ENCODE measurements around the gene NRL. TPM values are rescaled to one million over a fixed set of nuclear protein-coding genes. Genes with fewer than 3 reads are reported as not detected.
A peak's percentile ranks its signal among the peaks of the same experiment; 100 is the strongest.

NRL gene
- total and polyA plus RNA-seq, 4 donors = 1.5 to 3.2 (median 2.8) TPM

DNA sequence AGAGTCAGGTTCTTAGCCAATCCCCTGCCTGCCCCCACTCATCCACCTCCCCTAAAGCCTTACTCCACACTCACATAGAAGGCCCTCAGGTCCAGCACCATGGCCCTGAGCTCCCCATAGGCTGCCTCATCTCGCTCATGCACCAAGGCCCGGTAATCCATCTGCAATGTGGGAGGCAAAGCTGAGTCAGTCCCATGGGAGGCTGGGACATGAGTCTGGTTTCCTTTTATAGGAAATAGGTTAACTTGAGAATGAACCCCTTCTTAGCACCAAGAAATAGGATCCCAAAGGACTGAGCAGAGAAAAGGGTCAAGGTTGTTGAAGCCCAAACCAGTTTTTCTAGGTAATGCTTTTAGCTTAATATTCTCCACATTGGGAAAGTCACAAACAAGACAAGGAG, 28.8 kb upstream of the NRL start:
- Histone ChIP-seq H3K4me3 (ENCODE audit: low read depth in 1 of 3, low read length in 3 of 3) (no peak overlapping the region), H3K9me3 (ENCODE audit: control insufficient read depth in 4 of 4, low read length in 3 of 4) (no peaks in the 10 kb centered on the region), H3K27ac (ENCODE audit: low read depth in 1 of 2, low read length in 2 of 2) (no peak overlapping the region), H3K9ac (ENCODE audit: low read depth in 1 of 2, low read length in 2 of 2) (no peak overlapping the region), H3K27me3 (ENCODE audit: control insufficient read depth in 4 of 4, insufficient read depth in 4 of 4, low read length in 3 of 4) (no peaks in the 10 kb centered on the region), H3K36me3 (ENCODE audit: control insufficient read depth in 4 of 4, insufficient read depth in 3 of 4, low read depth in 1 of 4, low read length in 3 of 4) (peaks cover 3 to 15% (median 10%) of the 10 kb centered on the region in 4 donors), H3K4me1 (ENCODE audit: control insufficient read depth in 4 of 4, insufficient read depth in 4 of 4, low read length in 3 of 4) (peaks cover 3 to 52% (median 31%) of the 10 kb centered on the region in 4 donors)
- WGBS = 93% methylated on average over 2 of the region's 2 CpGs
- TF ChIP-seq EGR1 (IDR thresholded peaks at IDR 0.05; ENCODE audit: low read depth in 2 of 2) = no peak
- TF ChIP-seq, protein P1, sequence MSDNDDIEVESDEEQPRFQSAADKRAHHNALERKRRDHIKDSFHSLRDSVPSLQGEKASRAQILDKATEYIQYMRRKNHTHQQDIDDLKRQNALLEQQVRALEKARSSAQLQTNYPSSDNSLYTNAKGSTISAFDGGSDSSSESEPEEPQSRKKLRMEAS (IDR thresholded peaks at IDR 0.05) = no peak
- TF ChIP-seq YY1 (IDR thresholded peaks at IDR 0.05) = no peak
- TF ChIP-seq HNF4G (IDR thresholded peaks at IDR 0.05) = no peak
- no peak for TF ChIP-seq TAF1 (conservative IDR thresholded peaks at IDR 0.05)
- TF ChIP-seq RAD21 (IDR thresholded peaks at IDR 0.05) = no peak
- no peak for TF ChIP-seq HNF4A (conservative IDR thresholded peaks at IDR 0.05)
- TF ChIP-seq GABPA (IDR thresholded peaks at IDR 0.05 in 1 of 2, conservative IDR thresholded peaks at IDR 0.05 in 1 of 2) = no peak
- TF ChIP-seq JUND (IDR thresholded peaks at IDR 0.05) = no peak
- DNase-seq (ENCODE audit: low spot score) = no peak

DNA sequence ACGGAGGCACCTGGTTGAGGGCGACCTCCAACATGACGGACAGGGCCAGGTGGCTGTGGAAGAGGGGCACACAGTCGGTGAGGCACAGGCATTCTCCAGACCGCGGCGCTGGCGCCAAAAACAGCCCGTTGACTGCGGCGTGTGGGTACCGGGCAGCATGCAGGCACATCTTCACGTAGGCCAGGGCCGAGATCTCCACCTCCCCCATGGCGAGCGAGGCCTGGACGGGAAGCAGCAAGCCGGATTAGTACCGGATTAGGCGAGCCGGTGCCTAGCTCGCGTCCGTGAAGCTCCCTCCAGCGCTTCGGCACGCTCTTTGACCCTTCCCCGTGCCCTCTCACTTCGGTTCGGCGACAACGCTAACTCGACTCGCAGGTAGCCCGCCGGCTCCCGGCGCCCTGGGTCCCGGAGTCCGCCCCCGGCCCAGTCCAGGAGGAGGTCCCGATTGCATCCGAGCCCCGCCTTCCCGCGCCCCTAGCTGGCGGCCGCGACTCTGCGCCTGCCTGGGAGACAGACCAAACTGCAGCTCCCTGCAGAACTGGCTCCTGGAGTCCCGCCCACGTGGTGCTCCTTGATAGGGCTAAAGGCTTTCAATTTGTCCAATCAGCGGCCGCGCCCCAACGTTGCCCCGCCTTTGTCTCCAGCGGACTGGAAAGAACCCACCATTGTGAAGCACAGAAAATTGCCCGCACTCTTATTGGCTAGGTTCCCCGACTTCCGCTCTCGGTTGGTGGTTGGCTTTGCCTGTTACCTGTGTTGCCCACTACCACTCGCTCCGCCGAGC, 26.5 kb upstream of the NRL start, which contains the start of gene EMC9:
EMC9 (minus strand) TSS at position 495 of the 784 bp plus-strand sequence; CDS start at position 208, 287 bp downstream.
- peak; percentile 99 for DNase-seq (ENCODE audit: low spot score)
- WGBS = under 1% methylated on average over 65 of the region's 65 CpGs
- Histone ChIP-seq H3K4me3 (ENCODE audit: low read depth in 1 of 3, low read length in 3 of 3) (peak within 1 kb of the TSS; percentile 72 to 87 (median 86)), H3K9ac (ENCODE audit: low read depth in 1 of 2, low read length in 2 of 2) (peak within 1 kb of the TSS; percentile 32 to 67), H3K9me3 (ENCODE audit: control insufficient read depth in 4 of 4, low read length in 3 of 4) (no peaks in the 10 kb centered on the region), H3K36me3 (ENCODE audit: control insufficient read depth in 4 of 4, insufficient read depth in 3 of 4, low read depth in 1 of 4, low read length in 3 of 4) (peaks cover 6 to 24% (median 19%) of the 10 kb centered on the region in 4 donors), H3K27me3 (ENCODE audit: control insufficient read depth in 4 of 4, insufficient read depth in 4 of 4, low read length in 3 of 4) (no peaks in the 10 kb centered on the region), H3K27ac (ENCODE audit: low read depth in 1 of 2, low read length in 2 of 2) (peak within 1 kb of the TSS; percentile 84 to 85), H3K4me1 (ENCODE audit: control insufficient read depth in 4 of 4, insufficient read depth in 4 of 4, low read length in 3 of 4) (peaks cover 4 to 56% (median 38%) of the 10 kb centered on the region in 4 donors)
- TF ChIP-seq FOXA1 (IDR thresholded peaks at IDR 0.05) (peak; percentile 33), TAF1 (conservative IDR thresholded peaks at IDR 0.05) (peak; percentile 91), JUND (IDR thresholded peaks at IDR 0.05) (peak in 1 of 2 donors; percentile 35), EGR1 (IDR thresholded peaks at IDR 0.05; ENCODE audit: low read depth in 2 of 2) (peak; percentile 94 to 96), SP1 (IDR thresholded peaks at IDR 0.05) (peak; percentile 94), FOXA2 (IDR thresholded peaks at IDR 0.05) (no peak), GABPA (IDR thresholded peaks at IDR 0.05 in 1 of 2, conservative IDR thresholded peaks at IDR 0.05 in 1 of 2) (peak; percentile 48 to 78), RXRA (IDR thresholded peaks at IDR 0.05) (peak in 1 of 2 donors; percentile 30), HNF4G (IDR thresholded peaks at IDR 0.05) (no peak), HNF4A (conservative IDR thresholded peaks at IDR 0.05) (peak; percentile 53 to 56), RAD21 (IDR thresholded peaks at IDR 0.05) (peak; percentile 39 to 55), YY1 (IDR thresholded peaks at IDR 0.05) (peak; percentile 90), NR2F2 (IDR thresholded peaks at IDR 0.05) (no peak)
- TF ChIP-seq, protein P2, sequence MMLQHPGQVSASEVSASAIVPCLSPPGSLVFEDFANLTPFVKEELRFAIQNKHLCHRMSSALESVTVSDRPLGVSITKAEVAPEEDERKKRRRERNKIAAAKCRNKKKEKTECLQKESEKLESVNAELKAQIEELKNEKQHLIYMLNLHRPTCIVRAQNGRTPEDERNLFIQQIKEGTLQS (IDR thresholded peaks at IDR 0.05) = no peak
- TF ChIP-seq, protein P1 (IDR thresholded peaks at IDR 0.05) = peak; percentile 67
- TF ChIP-seq, protein P3, sequence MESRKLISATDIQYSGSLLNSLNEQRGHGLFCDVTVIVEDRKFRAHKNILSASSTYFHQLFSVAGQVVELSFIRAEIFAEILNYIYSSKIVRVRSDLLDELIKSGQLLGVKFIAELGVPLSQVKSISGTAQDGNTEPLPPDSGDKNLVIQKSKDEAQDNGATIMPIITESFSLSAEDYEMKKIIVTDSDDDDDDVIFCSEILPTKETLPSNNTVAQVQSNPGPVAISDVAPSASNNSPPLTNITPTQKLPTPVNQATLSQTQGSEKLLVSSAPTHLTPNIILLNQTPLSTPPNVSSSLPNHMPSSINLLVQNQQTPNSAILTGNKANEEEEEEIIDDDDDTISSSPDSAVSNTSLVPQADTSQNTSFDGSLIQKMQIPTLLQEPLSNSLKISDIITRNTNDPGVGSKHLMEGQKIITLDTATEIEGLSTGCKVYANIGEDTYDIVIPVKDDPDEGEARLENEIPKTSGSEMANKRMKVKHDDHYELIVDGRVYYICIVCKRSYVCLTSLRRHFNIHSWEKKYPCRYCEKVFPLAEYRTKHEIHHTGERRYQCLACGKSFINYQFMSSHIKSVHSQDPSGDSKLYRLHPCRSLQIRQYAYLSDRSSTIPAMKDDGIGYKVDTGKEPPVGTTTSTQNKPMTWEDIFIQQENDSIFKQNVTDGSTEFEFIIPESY (IDR thresholded peaks at IDR 0.05) = no peak
- TF ChIP-seq, protein P4, sequence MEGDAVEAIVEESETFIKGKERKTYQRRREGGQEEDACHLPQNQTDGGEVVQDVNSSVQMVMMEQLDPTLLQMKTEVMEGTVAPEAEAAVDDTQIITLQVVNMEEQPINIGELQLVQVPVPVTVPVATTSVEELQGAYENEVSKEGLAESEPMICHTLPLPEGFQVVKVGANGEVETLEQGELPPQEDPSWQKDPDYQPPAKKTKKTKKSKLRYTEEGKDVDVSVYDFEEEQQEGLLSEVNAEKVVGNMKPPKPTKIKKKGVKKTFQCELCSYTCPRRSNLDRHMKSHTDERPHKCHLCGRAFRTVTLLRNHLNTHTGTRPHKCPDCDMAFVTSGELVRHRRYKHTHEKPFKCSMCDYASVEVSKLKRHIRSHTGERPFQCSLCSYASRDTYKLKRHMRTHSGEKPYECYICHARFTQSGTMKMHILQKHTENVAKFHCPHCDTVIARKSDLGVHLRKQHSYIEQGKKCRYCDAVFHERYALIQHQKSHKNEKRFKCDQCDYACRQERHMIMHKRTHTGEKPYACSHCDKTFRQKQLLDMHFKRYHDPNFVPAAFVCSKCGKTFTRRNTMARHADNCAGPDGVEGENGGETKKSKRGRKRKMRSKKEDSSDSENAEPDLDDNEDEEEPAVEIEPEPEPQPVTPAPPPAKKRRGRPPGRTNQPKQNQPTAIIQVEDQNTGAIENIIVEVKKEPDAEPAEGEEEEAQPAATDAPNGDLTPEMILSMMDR (IDR thresholded peaks at IDR 0.05; ENCODE audit: low read depth, low read length, missing input control) = peak; percentile 66
- TF ChIP-seq, protein P5, sequence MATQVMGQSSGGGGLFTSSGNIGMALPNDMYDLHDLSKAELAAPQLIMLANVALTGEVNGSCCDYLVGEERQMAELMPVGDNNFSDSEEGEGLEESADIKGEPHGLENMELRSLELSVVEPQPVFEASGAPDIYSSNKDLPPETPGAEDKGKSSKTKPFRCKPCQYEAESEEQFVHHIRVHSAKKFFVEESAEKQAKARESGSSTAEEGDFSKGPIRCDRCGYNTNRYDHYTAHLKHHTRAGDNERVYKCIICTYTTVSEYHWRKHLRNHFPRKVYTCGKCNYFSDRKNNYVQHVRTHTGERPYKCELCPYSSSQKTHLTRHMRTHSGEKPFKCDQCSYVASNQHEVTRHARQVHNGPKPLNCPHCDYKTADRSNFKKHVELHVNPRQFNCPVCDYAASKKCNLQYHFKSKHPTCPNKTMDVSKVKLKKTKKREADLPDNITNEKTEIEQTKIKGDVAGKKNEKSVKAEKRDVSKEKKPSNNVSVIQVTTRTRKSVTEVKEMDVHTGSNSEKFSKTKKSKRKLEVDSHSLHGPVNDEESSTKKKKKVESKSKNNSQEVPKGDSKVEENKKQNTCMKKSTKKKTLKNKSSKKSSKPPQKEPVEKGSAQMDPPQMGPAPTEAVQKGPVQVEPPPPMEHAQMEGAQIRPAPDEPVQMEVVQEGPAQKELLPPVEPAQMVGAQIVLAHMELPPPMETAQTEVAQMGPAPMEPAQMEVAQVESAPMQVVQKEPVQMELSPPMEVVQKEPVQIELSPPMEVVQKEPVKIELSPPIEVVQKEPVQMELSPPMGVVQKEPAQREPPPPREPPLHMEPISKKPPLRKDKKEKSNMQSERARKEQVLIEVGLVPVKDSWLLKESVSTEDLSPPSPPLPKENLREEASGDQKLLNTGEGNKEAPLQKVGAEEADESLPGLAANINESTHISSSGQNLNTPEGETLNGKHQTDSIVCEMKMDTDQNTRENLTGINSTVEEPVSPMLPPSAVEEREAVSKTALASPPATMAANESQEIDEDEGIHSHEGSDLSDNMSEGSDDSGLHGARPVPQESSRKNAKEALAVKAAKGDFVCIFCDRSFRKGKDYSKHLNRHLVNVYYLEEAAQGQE (IDR thresholded peaks at IDR 0.05) = peak; percentile 83
